ENCODE measurements around the gene KRTCAP2.

Gene KRTCAP2

GRCh38 chr1:155135415-155136028, 37.6 kb downstream of the KRTCAP2 start, which contains the start of gene SLC50A1:
TSS of gene SLC50A1 (plus strand) at chr1:155135852. CDS start at chr1:155135912, 60 bp downstream.
- H3K27ac ChIP-seq (ENCODE audit: low read length): peak within 1 kb of the TSS; percentile 100
- no peaks in the 10 kb centered on the region for H3K27me3 ChIP-seq (ENCODE audit: low read depth, low read length)
- H3K4me3 ChIP-seq (ENCODE audit: low read depth in 1 of 2, low read length in 2 of 2): peak within 1 kb of the TSS; percentile 76 to 88
- H3K36me3 ChIP-seq (ENCODE audit: control insufficient read depth in 1 of 2, insufficient read depth in 2 of 2, low read length in 2 of 2): peaks cover 17 to 22% of the 10 kb centered on the region in 2 donors
- peaks cover 23 to 32% of the 10 kb centered on the region in 2 donors for H3K4me1 ChIP-seq (ENCODE audit: control insufficient read depth in 1 of 2, insufficient read depth in 2 of 2, low read length in 2 of 2)
- no peaks in the 10 kb centered on the region for H3K9me3 ChIP-seq (ENCODE audit: control insufficient read depth in 1 of 2, low read length in 2 of 2)

GRCh38 chr1:155134880-155135414, 38.2 kb downstream of the KRTCAP2 start:
- H3K27me3 ChIP-seq (ENCODE audit: low read depth, low read length): no peaks in the 10 kb centered on the region
- H3K4me3 ChIP-seq (ENCODE audit: low read depth in 1 of 2, low read length in 2 of 2): peak overlapping the region; percentile 76 to 88
- H3K27ac ChIP-seq (ENCODE audit: low read length): peak overlapping the region; percentile 100
- H3K9me3 ChIP-seq (ENCODE audit: control insufficient read depth in 1 of 2, low read length in 2 of 2): no peaks in the 10 kb centered on the region
- H3K36me3 ChIP-seq (ENCODE audit: control insufficient read depth in 1 of 2, insufficient read depth in 2 of 2, low read length in 2 of 2): peaks cover 17 to 22% of the 10 kb centered on the region in 2 donors
- peaks cover 23 to 33% of the 10 kb centered on the region in 2 donors for H3K4me1 ChIP-seq (ENCODE audit: control insufficient read depth in 1 of 2, insufficient read depth in 2 of 2, low read length in 2 of 2)

GRCh38 chr1:155134322-155134721, 38.8 kb downstream of the KRTCAP2 start:
- no peaks in the 10 kb centered on the region for H3K27me3 ChIP-seq (ENCODE audit: low read depth, low read length)
- peaks cover 17 to 22% of the 10 kb centered on the region in 2 donors for H3K36me3 ChIP-seq (ENCODE audit: control insufficient read depth in 1 of 2, insufficient read depth in 2 of 2, low read length in 2 of 2)
- peak overlapping the region in 1 of 2 donors; percentile 88 for H3K4me3 ChIP-seq (ENCODE audit: low read depth in 1 of 2, low read length in 2 of 2)
- H3K27ac ChIP-seq (ENCODE audit: low read length): peak overlapping the region; percentile 100
- H3K4me1 ChIP-seq (ENCODE audit: control insufficient read depth in 1 of 2, insufficient read depth in 2 of 2, low read length in 2 of 2): peaks cover 23 to 31% of the 10 kb centered on the region in 2 donors
- H3K9me3 ChIP-seq (ENCODE audit: control insufficient read depth in 1 of 2, low read length in 2 of 2): no peaks in the 10 kb centered on the region

- H3K27ac ChIP-seq (ENCODE audit: low read length): peak overlapping the region; percentile 100
- no peak overlapping the region for H3K4me3 ChIP-seq (ENCODE audit: low read depth in 1 of 2, low read length in 2 of 2)
- H3K4me1 ChIP-seq (ENCODE audit: control insufficient read depth in 1 of 2, insufficient read depth in 2 of 2, low read length in 2 of 2): peaks cover 21 to 33% of the 10 kb centered on the region in 2 donors
Observed at GRCh38 chr1:155133799-155134281, 39.3 kb downstream of the KRTCAP2 start.

GRCh38 chr1:155131856-155132255, 41.2 kb downstream of the KRTCAP2 start:
- Histone ChIP-seq H3K9me3 (ENCODE audit: control insufficient read depth in 1 of 2, low read length in 2 of 2) (no peaks in the 10 kb centered on the region), H3K27me3 (ENCODE audit: low read depth, low read length) (peaks cover 9% of the 10 kb centered on the region), H3K4me3 (ENCODE audit: low read depth in 1 of 2, low read length in 2 of 2) (no peak overlapping the region), H3K36me3 (ENCODE audit: control insufficient read depth in 1 of 2, insufficient read depth in 2 of 2, low read length in 2 of 2) (peaks cover 17 to 22% of the 10 kb centered on the region in 2 donors), H3K27ac (ENCODE audit: low read length) (peak overlapping the region; percentile 95), H3K4me1 (ENCODE audit: control insufficient read depth in 1 of 2, insufficient read depth in 2 of 2, low read length in 2 of 2) (peaks cover 13 to 42% of the 10 kb centered on the region in 2 donors)

More at GRCh38 chr1:155133799-155134281, 39.3 kb downstream of the KRTCAP2 start:
- Histone ChIP-seq H3K9me3 (ENCODE audit: control insufficient read depth in 1 of 2, low read length in 2 of 2) (no peaks in the 10 kb centered on the region), H3K27me3 (ENCODE audit: low read depth, low read length) (peaks cover 1% of the 10 kb centered on the region), H3K36me3 (ENCODE audit: control insufficient read depth in 1 of 2, insufficient read depth in 2 of 2, low read length in 2 of 2) (peaks cover 17 to 22% of the 10 kb centered on the region in 2 donors)

- H3K9me3 ChIP-seq (ENCODE audit: control insufficient read depth in 1 of 2, low read length in 2 of 2): no peaks in the 10 kb centered on the region
- H3K4me1 ChIP-seq (ENCODE audit: control insufficient read depth in 1 of 2, insufficient read depth in 2 of 2, low read length in 2 of 2): peaks cover 11 to 45% of the 10 kb centered on the region in 2 donors
- peaks cover 9% of the 10 kb centered on the region for H3K27me3 ChIP-seq (ENCODE audit: low read depth, low read length)
- H3K36me3 ChIP-seq (ENCODE audit: control insufficient read depth in 1 of 2, insufficient read depth in 2 of 2, low read length in 2 of 2): peaks cover 17 to 22% of the 10 kb centered on the region in 2 donors
- H3K27ac ChIP-seq (ENCODE audit: low read length): peak overlapping the region; percentile 95
- H3K4me3 ChIP-seq (ENCODE audit: low read depth in 1 of 2, low read length in 2 of 2): peak overlapping the region in 1 of 2 donors; percentile 84
Observed at GRCh38 chr1:155131285-155131684, 41.8 kb downstream of the KRTCAP2 start.

- peak overlapping the region; percentile 67 to 84 for H3K4me3 ChIP-seq (ENCODE audit: low read depth in 1 of 2, low read length in 2 of 2)
- H3K9me3 ChIP-seq (ENCODE audit: control insufficient read depth in 1 of 2, low read length in 2 of 2): no peaks in the 10 kb centered on the region
- H3K27me3 ChIP-seq (ENCODE audit: low read depth, low read length): peaks cover 9% of the 10 kb centered on the region
- peaks cover 11 to 51% of the 10 kb centered on the region in 2 donors for H3K4me1 ChIP-seq (ENCODE audit: control insufficient read depth in 1 of 2, insufficient read depth in 2 of 2, low read length in 2 of 2)
- H3K36me3 ChIP-seq (ENCODE audit: control insufficient read depth in 1 of 2, insufficient read depth in 2 of 2, low read length in 2 of 2): peaks cover 17 to 22% of the 10 kb centered on the region in 2 donors
- H3K27ac ChIP-seq (ENCODE audit: low read length): peak overlapping the region; percentile 95
Observed at GRCh38 chr1:155130272-155131006, 42.7 kb downstream of the KRTCAP2 start.

- Histone ChIP-seq H3K36me3 (ENCODE audit: control insufficient read depth in 1 of 2, insufficient read depth in 2 of 2, low read length in 2 of 2) (peaks cover 13 to 14% of the 10 kb centered on the region in 2 donors), H3K27me3 (ENCODE audit: low read depth, low read length) (peaks cover 9% of the 10 kb centered on the region), H3K27ac (ENCODE audit: low read length) (peak overlapping the region; percentile 95), H3K4me1 (ENCODE audit: control insufficient read depth in 1 of 2, insufficient read depth in 2 of 2, low read length in 2 of 2) (peaks cover under 1 to 40% of the 10 kb centered on the region in 2 donors), H3K9me3 (ENCODE audit: control insufficient read depth in 1 of 2, low read length in 2 of 2) (no peaks in the 10 kb centered on the region), H3K4me3 (ENCODE audit: low read depth in 1 of 2, low read length in 2 of 2) (peak overlapping the region; percentile 67 to 84)
Observed at GRCh38 chr1:155128755-155129473, 44.2 kb downstream of the KRTCAP2 start.

GRCh38 chr1:155127967-155128754, 44.9 kb downstream of the KRTCAP2 start:
- Histone ChIP-seq H3K4me3 (ENCODE audit: low read depth in 1 of 2, low read length in 2 of 2) (peak overlapping the region; percentile 67 to 84), H3K27ac (ENCODE audit: low read length) (peak overlapping the region; percentile 95), H3K4me1 (ENCODE audit: control insufficient read depth in 1 of 2, insufficient read depth in 2 of 2, low read length in 2 of 2) (peaks cover 0 to 40% of the 10 kb centered on the region in 2 donors), H3K36me3 (ENCODE audit: control insufficient read depth in 1 of 2, insufficient read depth in 2 of 2, low read length in 2 of 2) (peaks cover 5 to 7% of the 10 kb centered on the region in 2 donors), H3K9me3 (ENCODE audit: control insufficient read depth in 1 of 2, low read length in 2 of 2) (no peaks in the 10 kb centered on the region), H3K27me3 (ENCODE audit: low read depth, low read length) (peaks cover 9% of the 10 kb centered on the region)

Data from muscle layer of duodenum (tissue), 2 donors.